Mesenchymal stem cell (in vitro differentiated cells and primary cell): ENCODE results near the gene PXT1. TPM values are rescaled to one million over a fixed set of nuclear protein-coding genes. Genes with fewer than 3 reads are reported as not detected.

Experiments used
- DNase-seq: peaks from one replicate; pipeline ENCODE4 v3.0.0-alpha.2; 2013
- H2AFZ ChIP-seq: one replicate; pipeline ENCODE4 v1.6.1; 2013; ENCODE audit warnings: low read depth, mild to moderate bottlenecking, control low read depth, inconsistent platforms, low read length, moderate library complexity
- H2AK5ac ChIP-seq: 2 replicates; pipeline ENCODE4 v1.6.1; 2013; ENCODE audit warnings: low read length, moderate library complexity, mild to moderate bottlenecking, inconsistent platforms; ENCODE audit not compliant: severe bottlenecking
- H2BK120ac ChIP-seq: one replicate; pipeline ENCODE4 v1.6.1; 2013; ENCODE audit warnings: low read depth, mild to moderate bottlenecking, inconsistent platforms, low read length, moderate library complexity
- H2BK12ac ChIP-seq, 2 experiments: one replicate each; pipeline ENCODE4 v1.6.1; 2013; ENCODE audit warnings: inconsistent platforms in 2 of 2, low read length in 2 of 2, mild to moderate bottlenecking in 2 of 2, moderate library complexity in 2 of 2, control low read depth in 1 of 2
- H2BK15ac ChIP-seq: one replicate; pipeline ENCODE4 v1.6.1; 2013; ENCODE audit warnings: mild to moderate bottlenecking, low read depth, inconsistent platforms; ENCODE audit not compliant: poor library complexity, severe bottlenecking
- H2BK5ac ChIP-seq: 2 replicates; pipeline ENCODE4 v1.6.1; 2013; ENCODE audit warnings: low read depth, mild to moderate bottlenecking, low read length, control low read depth, inconsistent platforms; ENCODE audit not compliant: poor library complexity, severe bottlenecking
- H3K14ac ChIP-seq, 2 experiments: one replicate each; pipeline ENCODE4 v1.6.1; 2013; ENCODE audit warnings: inconsistent platforms in 2 of 2, low read length in 2 of 2, control low read depth in 1 of 2, mild to moderate bottlenecking in 1 of 2, moderate library complexity in 1 of 2
- H3K18ac ChIP-seq, 2 experiments: one replicate each; pipeline ENCODE4 v1.6.1; 2013; ENCODE audit warnings: inconsistent platforms in 2 of 2, low read length in 2 of 2, control low read depth in 1 of 2, low read depth in 1 of 2, mild to moderate bottlenecking in 1 of 2
- H3K23ac ChIP-seq, 2 experiments: one replicate each; pipeline ENCODE4 v1.6.1; 2013; ENCODE audit warnings: inconsistent platforms in 2 of 2, low read length in 2 of 2, mild to moderate bottlenecking in 2 of 2, moderate library complexity in 2 of 2, control low read depth in 1 of 2
- H3K27ac ChIP-seq: 2 replicates; pipeline ENCODE4 v1.5.1; 2013; ENCODE audit warnings: mild to moderate bottlenecking, moderate library complexity, low read length, control low read depth, inconsistent platforms; ENCODE audit not compliant: poor library complexity, severe bottlenecking
- H3K27me3 ChIP-seq, 2 experiments: 2 replicates each; pipeline versions ENCODE4 v1.6.1 to v1.7.0; 2013; ENCODE audit warnings: low read length in 2 of 2, mild to moderate bottlenecking in 2 of 2, moderate library complexity in 2 of 2, control low read depth in 1 of 2, inconsistent platforms in 1 of 2; ENCODE audit not compliant: control insufficient read depth in 1 of 2, insufficient read depth in 1 of 2
- H3K36me3 ChIP-seq, 2 experiments: 2 replicates each; pipeline versions ENCODE4 v1.6.1 to v1.7.0; 2013; ENCODE audit warnings: low read length in 2 of 2, control low read depth in 1 of 2, inconsistent platforms in 1 of 2, low read depth in 1 of 2, mild to moderate bottlenecking in 1 of 2; ENCODE audit not compliant: insufficient read depth in 2 of 2, control insufficient read depth in 1 of 2
- H3K4ac ChIP-seq, 2 experiments: one replicate each; pipeline ENCODE4 v1.6.1; 2013; ENCODE audit warnings: inconsistent platforms in 2 of 2, low read length in 2 of 2, mild to moderate bottlenecking in 2 of 2, moderate library complexity in 2 of 2, control low read depth in 1 of 2, low read depth in 1 of 2
- H3K4me1 ChIP-seq: 2 replicates; pipeline ENCODE4 v1.6.1; 2013; ENCODE audit warnings: low read depth, low read length, control low read depth; ENCODE audit not compliant: control insufficient read depth, insufficient read depth
- H3K4me2 ChIP-seq: 2 replicates; pipeline ENCODE4 v1.6.1; 2013; ENCODE audit warnings: low read length, mild to moderate bottlenecking, inconsistent platforms; ENCODE audit not compliant: poor library complexity, severe bottlenecking
- H3K4me3 ChIP-seq, 2 experiments: 2 replicates each; pipeline versions ENCODE4 v1.5.1 to v1.7.0; 2013; ENCODE audit warnings: low read length in 2 of 2, mild to moderate bottlenecking in 2 of 2, control low read depth in 1 of 2, low read depth in 1 of 2; ENCODE audit not compliant: insufficient read depth in 1 of 2
- H3K79me1 ChIP-seq: replicated peaks from 2 replicates; pipeline ENCODE4 v1.6.1; 2013; ENCODE audit warnings: mild to moderate bottlenecking, control low read depth, low read length, inconsistent platforms; ENCODE audit not compliant: poor library complexity, severe bottlenecking
- H3K9ac ChIP-seq: 2 replicates; pipeline ENCODE4 v1.7.0; 2013; ENCODE audit warnings: mild to moderate bottlenecking, low read length, moderate library complexity
- H3K9me3 ChIP-seq: 2 replicates; pipeline ENCODE4 v1.7.0; 2013; ENCODE audit warnings: mild to moderate bottlenecking, low read length; ENCODE audit not compliant: control insufficient read depth
- H4K8ac ChIP-seq: one replicate; pipeline ENCODE4 v1.6.1; 2013; ENCODE audit warnings: inconsistent platforms, mild to moderate bottlenecking, low read length, moderate library complexity
- H4K91ac ChIP-seq: one replicate; pipeline ENCODE4 v1.6.1; 2013; ENCODE audit warnings: mild to moderate bottlenecking, low read length, inconsistent platforms
- WGBS: methylation state at CpG from one replicate; pipeline ENCODE4 v1.1.7; 2013; ENCODE audit warnings: mixed read lengths; 5-methylcytosine and 5-hydroxymethylcytosine counted together
- polyA plus RNA-seq, 2 experiments: library from polyadenylated mRNA; stranded (reverse); fragments of 200-250 nt; gene quantifications; one replicate each; pipeline ENCODE4 v1.2.3, GENCODE V29; 2013

Gene PXT1, protein sequence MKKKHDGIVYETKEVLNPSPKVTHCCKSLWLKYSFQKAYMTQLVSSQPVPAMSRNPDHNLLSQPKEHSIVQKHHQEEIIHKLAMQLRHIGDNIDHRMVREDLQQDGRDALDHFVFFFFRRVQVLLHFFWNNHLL
- polyA plus RNA-seq (2013, experiment 1 of 2) = not detected
- 0.03 TPM for polyA plus RNA-seq (2013, experiment 2 of 2)

DNA sequence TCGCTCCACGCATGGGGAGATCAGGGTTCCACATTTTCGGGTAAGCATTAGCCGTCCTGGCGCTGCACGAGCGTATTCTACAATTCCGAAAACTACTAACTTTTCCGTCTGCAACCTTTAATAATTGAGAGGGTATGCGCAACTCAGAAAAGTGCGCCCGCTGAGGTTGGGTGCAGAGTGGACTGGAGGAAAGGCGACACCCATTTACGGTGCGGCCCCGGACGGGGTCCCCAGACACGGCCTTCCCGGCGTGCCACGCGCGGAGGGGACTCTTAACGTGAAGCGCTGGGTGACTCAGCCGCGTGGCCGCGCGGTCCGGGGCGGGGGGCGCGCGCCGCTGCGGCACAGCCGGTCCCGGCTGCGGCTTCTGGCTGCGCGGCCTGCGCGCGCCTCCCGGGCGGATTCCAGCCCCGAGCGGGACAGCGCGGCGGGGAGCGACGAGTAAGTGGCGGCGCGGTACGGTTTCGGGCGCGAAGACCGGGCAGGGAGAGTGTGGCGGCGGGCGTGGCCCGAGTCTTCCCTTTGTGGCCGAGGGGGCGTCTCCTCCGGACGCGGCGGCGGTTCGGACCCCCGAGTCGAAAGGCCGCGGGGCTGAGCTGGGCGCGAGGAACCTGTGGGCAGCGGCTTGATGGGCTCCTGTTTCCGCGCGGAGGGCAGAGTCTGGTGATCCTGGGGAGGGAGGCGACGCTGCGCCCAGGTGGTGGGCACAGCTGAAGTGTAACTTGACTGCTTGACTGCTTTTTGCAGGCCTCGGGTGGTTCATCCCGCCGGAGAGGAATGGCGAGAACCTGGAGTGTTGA is at the start of gene PXT1, which contains the start of gene KCTD20:
PXT1 (minus strand) TSS at position 184 of the 800 bp plus-strand sequence. CDS start 16,772 bp downstream, outside the sequence.
KCTD20 (plus strand) TSS at position 330 of the 800 bp plus-strand sequence. CDS start 27,098 bp downstream, outside the sequence.
- H3K27ac ChIP-seq = peak within 1 kb of the TSS; percentile 93
- peak within 1 kb of the TSS; percentile 73 for H2BK120ac ChIP-seq
- peak within 1 kb of the TSS; percentile 96 for H2AFZ ChIP-seq
- no peak within 1 kb of the TSS for H2AK5ac ChIP-seq
- H4K91ac ChIP-seq = peak within 1 kb of the TSS; percentile 88
- H4K8ac ChIP-seq = peak within 1 kb of the TSS; percentile 95
- peaks cover 3% of the 10 kb centered on the region for H3K4me1 ChIP-seq
- peak; percentile 88 for DNase-seq
- no peaks in the 10 kb centered on the region for H3K9me3 ChIP-seq
- peak within 1 kb of the TSS; percentile 89 to 98 for H3K18ac ChIP-seq
- H2BK5ac ChIP-seq = peak within 1 kb of the TSS; percentile 66
- H3K79me1 ChIP-seq = peaks cover 1% of the 10 kb centered on the region
- peak within 1 kb of the TSS; percentile 55 for H2BK15ac ChIP-seq
- peak within 1 kb of the TSS; percentile 94 for H3K9ac ChIP-seq
- H3K14ac ChIP-seq = peak within 1 kb of the TSS in 1 of 2 experiments; percentile 98
- peak within 1 kb of the TSS in 1 of 2 experiments; percentile 97 for H3K23ac ChIP-seq
- H3K4me3 ChIP-seq = peak within 1 kb of the TSS; percentile 77 to 98
- 1% methylated on average over 80 of the region's 91 CpGs for WGBS
- H2BK12ac ChIP-seq = peak within 1 kb of the TSS in 1 of 2 experiments; percentile 71
- peak within 1 kb of the TSS; percentile 60 for H3K4me2 ChIP-seq
- H3K27me3 ChIP-seq = no peaks in the 10 kb centered on the region
- H3K4ac ChIP-seq = peak within 1 kb of the TSS; percentile 80 to 99
- peaks cover 0 to 3% of the 10 kb centered on the region in 2 experiments for H3K36me3 ChIP-seq

DNA sequence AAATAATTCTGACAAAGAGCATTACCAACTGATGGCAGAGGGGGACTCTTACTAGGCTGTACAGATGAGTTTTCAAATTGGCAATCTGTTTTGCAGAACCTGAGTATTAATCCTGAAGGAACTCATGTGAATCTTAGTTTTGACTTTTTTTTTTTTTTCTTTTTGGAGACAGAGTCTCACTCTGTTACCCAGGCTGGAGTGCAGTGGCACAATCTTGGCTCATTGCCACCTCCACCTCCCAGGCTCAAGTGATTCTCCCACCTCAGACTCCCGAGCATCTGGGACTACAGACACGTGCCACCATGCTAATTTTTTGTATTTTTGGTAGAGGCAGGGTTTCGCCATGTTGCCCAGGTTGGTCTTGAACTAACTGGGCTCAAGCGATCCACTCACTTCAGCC is 49.4 kb upstream of the PXT1 start:
- no peak overlapping the region for H3K4ac ChIP-seq
- no peak overlapping the region for H2BK120ac ChIP-seq
- H3K79me1 ChIP-seq = peaks cover 22% of the 10 kb centered on the region
- H3K4me1 ChIP-seq = peaks cover 4% of the 10 kb centered on the region
- no peak overlapping the region for H3K23ac ChIP-seq
- H3K27ac ChIP-seq = no peak overlapping the region
- no peak for DNase-seq
- H3K36me3 ChIP-seq = peaks cover 33 to 77% of the 10 kb centered on the region in 2 experiments
- 100% methylated on average over 4 of the region's 4 CpGs for WGBS
- H4K8ac ChIP-seq = no peak overlapping the region
- no peak overlapping the region for H3K4me2 ChIP-seq
- no peaks in the 10 kb centered on the region for H3K9me3 ChIP-seq
- H3K18ac ChIP-seq = no peak overlapping the region
- no peak overlapping the region for H2AFZ ChIP-seq
- no peak overlapping the region for H2AK5ac ChIP-seq
- no peak overlapping the region for H3K14ac ChIP-seq
- no peak overlapping the region for H4K91ac ChIP-seq
- no peak overlapping the region for H3K9ac ChIP-seq
- H2BK5ac ChIP-seq = no peak overlapping the region
- H3K4me3 ChIP-seq = no peak overlapping the region
- H2BK12ac ChIP-seq = no peak overlapping the region
- H2BK15ac ChIP-seq = no peak overlapping the region
- no peaks in the 10 kb centered on the region for H3K27me3 ChIP-seq

DNA sequence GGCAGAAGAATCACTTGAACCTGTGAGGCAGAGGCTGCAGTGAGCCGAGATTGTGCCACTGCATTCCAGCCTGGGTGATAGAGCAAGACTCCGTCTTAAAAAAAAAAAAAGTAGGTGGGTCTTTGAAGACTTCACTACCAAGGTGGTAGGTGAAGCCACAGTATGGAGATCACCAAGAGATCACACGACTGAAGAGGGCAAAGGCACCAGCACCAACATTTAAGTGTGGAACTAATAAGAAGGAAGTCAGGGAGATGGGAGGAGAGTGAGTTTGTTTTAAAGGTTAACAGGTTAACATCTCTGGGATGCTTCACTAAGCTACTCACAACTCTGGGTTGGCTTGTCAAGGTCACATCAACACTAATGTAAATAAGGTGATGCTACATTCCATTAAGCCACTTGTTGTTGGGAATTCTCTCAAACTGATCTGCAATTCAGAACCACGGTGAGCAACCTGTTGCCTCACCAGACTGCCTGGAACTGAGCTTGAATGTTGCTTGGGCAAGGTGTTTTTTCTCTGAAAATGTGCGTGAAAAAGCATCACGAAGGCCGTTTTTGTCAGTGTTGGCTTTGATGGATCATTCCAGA is 48.8 kb upstream of the PXT1 start:
- Histone ChIP-seq H3K4me2 (no peak overlapping the region), H3K9me3 (no peaks in the 10 kb centered on the region), H4K8ac (no peak overlapping the region), H2BK5ac (no peak overlapping the region), H3K27me3 (no peaks in the 10 kb centered on the region), H4K91ac (no peak overlapping the region), H3K36me3 (peaks cover 36 to 77% of the 10 kb centered on the region in 2 experiments), H2BK15ac (no peak overlapping the region), H3K14ac (no peak overlapping the region), H3K9ac (no peak overlapping the region), H3K18ac (no peak overlapping the region), H3K27ac (no peak overlapping the region), H3K79me1 (peaks cover 24% of the 10 kb centered on the region), H2AFZ (no peak overlapping the region), H3K4ac (no peak overlapping the region), H3K23ac (no peak overlapping the region), H3K4me3 (no peak overlapping the region), H2BK120ac (no peak overlapping the region), H2AK5ac (no peak overlapping the region), H2BK12ac (no peak overlapping the region), H3K4me1 (peaks cover 4% of the 10 kb centered on the region)
- WGBS = 96% methylated on average over 4 of the region's 7 CpGs
- DNase-seq = peak; percentile 12

DNA sequence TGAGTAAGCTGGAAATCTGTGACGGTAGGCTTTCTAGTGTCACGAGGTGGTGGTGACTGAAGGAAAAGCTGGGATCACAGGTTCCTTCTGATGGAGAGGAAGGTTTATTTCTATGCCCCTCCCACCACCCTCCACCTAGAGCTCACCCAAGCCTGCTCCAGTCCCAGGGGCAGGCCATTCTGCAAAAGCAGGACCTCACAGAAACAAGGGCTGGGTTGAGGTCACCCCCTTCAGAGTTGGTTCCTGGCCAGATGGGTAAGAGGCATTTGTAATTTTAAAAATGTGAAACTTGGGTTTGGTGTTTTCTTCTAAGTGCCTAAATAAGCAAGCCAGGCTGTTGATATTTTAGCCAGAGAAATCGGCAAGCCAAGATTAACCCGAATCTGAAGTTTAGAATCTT is 46.8 kb upstream of the PXT1 start:
- no peaks in the 10 kb centered on the region for H3K9me3 ChIP-seq
- no peak overlapping the region for H3K4me2 ChIP-seq
- no peak overlapping the region for H4K91ac ChIP-seq
- H3K79me1 ChIP-seq = peaks cover 23% of the 10 kb centered on the region
- no peak for DNase-seq
- no peak overlapping the region for H2BK15ac ChIP-seq
- 97% methylated on average over 2 of the region's 4 CpGs for WGBS
- H3K23ac ChIP-seq = no peak overlapping the region
- peaks cover 34 to 78% of the 10 kb centered on the region in 2 experiments for H3K36me3 ChIP-seq
- H3K18ac ChIP-seq = no peak overlapping the region
- H2BK5ac ChIP-seq = no peak overlapping the region
- peaks cover 4% of the 10 kb centered on the region for H3K4me1 ChIP-seq
- H2BK120ac ChIP-seq = no peak overlapping the region
- H2BK12ac ChIP-seq = no peak overlapping the region
- H3K14ac ChIP-seq = no peak overlapping the region
- H3K9ac ChIP-seq = no peak overlapping the region
- no peak overlapping the region for H2AK5ac ChIP-seq
- H2AFZ ChIP-seq = no peak overlapping the region
- no peak overlapping the region for H3K4ac ChIP-seq
- H3K27ac ChIP-seq = no peak overlapping the region
- H4K8ac ChIP-seq = no peak overlapping the region
- H3K27me3 ChIP-seq = no peaks in the 10 kb centered on the region
- H3K4me3 ChIP-seq = no peak overlapping the region
